HG03378 (cell line): ENCODE data around the gene COL23A1.

Experiments used
- ATAC-seq: cut with Tn5 transposase; IDR thresholded peaks from one replicate; pipeline ENCODE4 v1.9.1; 2021; ENCODE audit warnings: mild to moderate bottlenecking, moderate library complexity; ENCODE audit not compliant: unreplicated experiment

Gene COL23A1

DNA sequence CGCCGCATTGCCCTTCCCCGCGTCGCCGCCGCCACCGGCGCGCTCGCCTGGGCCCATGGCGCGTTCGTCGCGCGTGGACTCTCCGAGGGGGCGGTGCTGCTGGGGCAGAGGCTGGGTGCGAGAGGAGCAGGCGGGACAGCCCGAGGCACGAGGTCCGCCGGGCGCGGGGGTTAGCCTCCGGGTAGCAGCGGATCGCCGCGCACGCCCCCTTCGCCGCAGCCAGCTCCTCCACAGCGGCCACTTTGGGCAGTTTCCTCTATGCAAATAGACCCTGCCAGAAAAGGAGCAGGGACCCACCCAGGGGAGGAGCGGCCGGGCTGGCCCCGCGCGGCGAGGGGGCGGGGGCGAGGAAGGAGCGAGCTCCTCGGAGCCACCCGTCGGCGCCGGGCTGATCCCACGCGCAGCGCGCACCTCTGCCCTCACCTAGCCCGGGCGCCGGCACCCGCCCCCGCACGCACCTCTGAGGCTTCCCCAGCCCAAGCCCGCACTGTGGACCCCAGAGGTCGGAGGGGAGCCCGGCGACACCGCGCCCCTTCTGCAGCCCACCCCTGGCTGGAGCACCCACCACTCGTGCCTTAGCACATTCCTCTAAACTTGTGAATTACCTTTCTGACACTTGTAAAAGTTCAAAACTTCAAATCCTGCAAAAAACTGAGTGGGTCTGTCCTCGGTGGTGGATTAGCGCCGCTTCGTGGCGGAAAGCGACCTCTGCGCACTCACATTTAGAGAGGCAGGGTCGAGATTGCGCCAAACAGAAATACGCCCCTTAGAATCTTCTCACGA is at the start of gene COL23A1:
Gene COL23A1 (minus strand): TSS at position 253 of the 783 bp plus-strand sequence.
- ATAC-seq: no peak

- no peak for ATAC-seq
Measured at GRCh38 chr5:178637356-178638074, 47.3 kb upstream of the COL23A1 start.

DNA sequence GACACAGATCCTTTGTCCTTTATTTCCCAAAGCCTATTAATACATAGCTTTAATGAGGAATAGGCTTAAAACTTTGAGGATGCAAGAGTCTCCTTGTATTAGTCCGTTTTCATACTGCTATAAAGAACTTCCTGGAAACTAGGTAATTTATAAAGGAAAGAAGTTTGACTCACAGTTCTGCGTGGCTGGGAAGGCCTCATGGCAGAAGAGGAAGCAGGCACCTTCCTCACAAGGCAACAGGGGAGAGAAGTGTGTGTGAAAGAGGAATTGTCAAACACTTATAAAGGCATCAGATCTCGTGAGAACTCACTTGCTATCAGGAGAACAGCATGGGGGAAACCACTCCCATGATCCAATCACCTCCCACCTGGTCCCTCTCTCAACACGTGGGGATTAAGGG is 42.1 kb upstream of the COL23A1 start:
- ATAC-seq: no peak

DNA sequence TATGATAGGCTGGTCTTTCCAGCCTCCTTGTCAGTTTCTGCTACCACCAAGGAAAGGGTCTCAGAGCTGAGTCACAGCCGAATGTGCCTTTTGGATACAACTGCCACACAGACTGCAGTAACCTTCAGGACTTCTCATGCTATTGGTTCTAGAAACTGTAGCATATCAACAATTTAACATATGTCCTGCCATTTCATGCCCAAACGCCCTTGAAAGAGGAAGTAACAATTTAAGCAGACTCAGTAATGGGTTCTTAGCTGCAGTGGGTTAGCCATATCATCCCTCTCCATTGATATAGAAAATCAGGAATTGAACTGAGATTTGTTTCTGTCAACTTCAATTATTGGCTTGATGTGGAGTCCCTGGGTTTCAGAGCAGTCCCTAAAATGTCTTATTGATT is 40.8 kb upstream of the COL23A1 start:
- ATAC-seq: no peak

GRCh38 chr5:178630475-178630930 is 40.3 kb upstream of the COL23A1 start:
- no peak for ATAC-seq

- no peak for ATAC-seq
Measured at GRCh38 chr5:178627259-178627598, 37.0 kb upstream of the COL23A1 start.

- peak; percentile 60 for ATAC-seq
Measured at GRCh38 chr5:178626484-178627258, 36.5 kb upstream of the COL23A1 start, which contains the start of gene CLK4. Gene CLK4, minus strand, starts transcription at chr5:178627050. Its CDS starts 3,634 bp downstream, at chr5:178623416.

DNA sequence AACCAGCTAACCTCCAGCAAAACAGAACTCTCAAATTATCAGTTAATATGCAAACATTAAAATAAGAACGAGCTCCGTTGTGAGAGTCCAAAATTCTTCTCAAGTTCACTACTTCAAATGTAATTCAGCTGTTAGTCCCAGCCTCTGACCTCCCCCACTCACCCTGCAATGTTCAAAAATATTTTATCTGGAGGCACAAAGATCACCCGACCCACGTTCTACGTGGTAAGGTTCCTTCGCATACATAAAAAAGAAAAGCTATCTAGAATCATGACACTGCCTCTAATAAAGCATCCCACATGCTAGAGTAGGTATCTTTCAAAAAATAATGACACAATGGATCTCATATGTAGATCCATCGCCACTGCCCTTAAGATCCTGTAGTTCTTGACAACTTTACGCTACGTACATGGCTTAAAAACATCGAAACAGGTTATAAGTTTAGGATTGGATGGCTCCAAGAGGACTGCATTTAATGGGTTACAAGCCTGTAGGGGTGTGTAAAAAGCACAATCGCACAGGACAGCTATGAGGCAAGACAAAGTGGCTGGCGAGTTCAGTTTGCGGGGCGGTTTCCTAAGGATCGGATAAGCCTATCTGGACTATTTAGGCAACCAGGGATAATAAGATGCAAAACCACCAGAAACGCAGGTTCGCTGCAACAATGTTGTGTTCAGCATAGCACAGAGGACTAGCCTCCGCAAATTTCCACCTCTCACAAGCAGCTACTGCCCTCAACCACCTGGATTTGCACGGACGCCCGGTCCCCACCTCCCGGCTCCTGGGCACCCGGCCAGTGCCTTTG is 35.7 kb upstream of the COL23A1 start:
- peak; percentile 17 for ATAC-seq

- ATAC-seq: no peak
Measured at GRCh38 chr5:178624631-178625546, 34.7 kb upstream of the COL23A1 start.

DNA sequence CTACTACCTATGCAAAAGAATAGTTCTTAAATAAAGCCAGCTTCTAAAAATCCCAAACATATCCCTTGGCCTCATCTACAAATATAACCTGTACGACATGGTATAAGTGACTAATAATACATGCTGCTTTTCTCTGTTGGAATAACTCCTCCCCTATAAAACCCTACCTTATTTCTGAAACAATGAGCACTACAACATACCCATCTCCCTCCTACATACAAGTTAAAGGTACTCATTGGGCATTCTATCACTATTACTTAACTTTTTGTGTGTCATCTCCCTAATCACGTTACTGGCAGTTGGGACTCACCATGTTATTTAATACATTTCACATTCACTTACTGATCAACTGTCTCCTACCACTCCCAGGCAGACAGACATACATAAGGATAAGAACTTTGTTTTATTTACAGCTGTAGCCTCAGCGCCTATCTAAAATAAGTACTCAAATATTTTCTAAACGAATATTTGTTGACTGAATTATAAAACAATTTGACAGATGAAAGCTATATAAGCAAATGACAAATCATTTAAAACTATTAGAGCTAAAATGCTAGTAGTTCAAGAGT is 32.6 kb upstream of the COL23A1 start:
- no peak for ATAC-seq

DNA sequence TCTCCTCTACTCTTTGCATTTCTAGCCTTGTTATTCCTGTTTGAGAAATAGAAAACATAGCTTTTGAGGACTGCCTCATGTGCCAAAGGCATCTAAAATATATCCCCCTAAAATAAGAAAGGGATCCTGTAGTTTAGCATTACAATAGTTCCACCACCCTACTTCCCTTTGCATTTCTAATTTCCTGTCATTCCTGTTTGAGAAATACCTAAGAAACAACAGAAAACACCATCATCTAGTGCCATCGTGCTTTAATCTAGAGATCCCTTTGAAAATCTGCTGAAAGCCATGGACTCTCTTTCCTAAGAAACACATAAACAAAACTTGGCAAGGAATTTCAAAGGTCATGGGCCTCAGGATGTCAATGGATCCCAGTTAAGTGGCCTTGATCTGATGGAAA is 29.2 kb upstream of the COL23A1 start:
- ATAC-seq: no peak

DNA sequence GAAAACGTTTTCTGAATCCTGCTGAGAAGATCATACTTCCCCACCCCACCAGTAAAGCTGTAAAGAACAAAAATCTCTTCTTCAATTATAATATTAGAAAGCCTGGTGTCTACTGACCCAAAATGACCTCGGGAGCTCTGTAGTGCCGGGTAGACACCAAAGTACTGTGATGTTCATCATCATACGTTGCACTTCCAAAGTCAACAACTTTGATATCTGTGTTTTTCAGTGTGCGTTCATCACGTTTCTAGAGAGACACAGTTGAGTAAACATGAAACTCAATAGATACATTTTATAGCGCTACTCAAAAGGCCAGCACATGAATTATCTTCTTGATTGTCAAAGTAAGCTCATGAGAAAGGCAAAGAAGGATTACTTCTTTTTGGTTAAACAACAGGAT is 22.1 kb upstream of the COL23A1 start:
- no peak for ATAC-seq

GRCh38 chr5:178606269-178606668 is 16.1 kb upstream of the COL23A1 start:
- ATAC-seq: no peak

- ATAC-seq: no peak
Measured at GRCh38 chr5:178605788-178606187, 15.6 kb upstream of the COL23A1 start.

DNA sequence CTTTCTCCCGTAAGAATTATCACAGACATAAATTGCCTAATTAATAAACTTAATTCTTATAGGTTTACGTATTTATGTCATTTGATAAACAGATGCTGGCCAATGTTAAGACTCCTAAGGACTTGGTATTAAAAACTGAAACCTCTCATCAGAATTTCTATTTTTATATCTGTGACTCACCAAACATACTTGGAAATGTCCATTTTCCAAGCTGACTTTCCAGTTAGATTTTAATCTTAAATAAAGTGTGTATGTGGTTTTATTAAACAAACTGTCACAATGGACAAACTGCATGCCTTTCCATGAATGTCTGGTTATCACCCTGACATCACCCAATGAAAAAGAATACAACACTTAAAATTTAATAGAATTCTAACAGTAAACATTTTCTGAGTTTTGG is 12.6 kb upstream of the COL23A1 start:
- no peak for ATAC-seq

DNA sequence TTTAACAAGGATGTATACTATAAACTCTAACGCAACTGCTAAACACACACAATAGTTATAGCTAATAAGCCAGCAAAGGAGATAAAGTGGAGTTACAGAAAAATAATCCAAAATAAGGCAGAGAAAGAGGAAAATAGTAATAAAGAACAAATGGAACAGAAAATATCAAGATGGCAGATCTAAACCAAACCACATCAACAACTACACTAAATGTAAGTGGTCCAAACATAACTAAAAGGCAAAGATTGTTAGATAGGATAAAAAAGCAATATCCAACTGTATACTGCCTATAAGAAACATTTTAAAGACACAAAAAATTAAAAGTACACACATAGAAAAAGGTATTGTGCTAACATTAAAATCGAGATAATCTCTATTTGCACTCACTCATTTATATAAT is 5.6 kb upstream of the COL23A1 start:
- ATAC-seq: no peak

GRCh38 chr5:178595150-178595549 is 5.0 kb upstream of the COL23A1 start:
- ATAC-seq: no peak

DNA sequence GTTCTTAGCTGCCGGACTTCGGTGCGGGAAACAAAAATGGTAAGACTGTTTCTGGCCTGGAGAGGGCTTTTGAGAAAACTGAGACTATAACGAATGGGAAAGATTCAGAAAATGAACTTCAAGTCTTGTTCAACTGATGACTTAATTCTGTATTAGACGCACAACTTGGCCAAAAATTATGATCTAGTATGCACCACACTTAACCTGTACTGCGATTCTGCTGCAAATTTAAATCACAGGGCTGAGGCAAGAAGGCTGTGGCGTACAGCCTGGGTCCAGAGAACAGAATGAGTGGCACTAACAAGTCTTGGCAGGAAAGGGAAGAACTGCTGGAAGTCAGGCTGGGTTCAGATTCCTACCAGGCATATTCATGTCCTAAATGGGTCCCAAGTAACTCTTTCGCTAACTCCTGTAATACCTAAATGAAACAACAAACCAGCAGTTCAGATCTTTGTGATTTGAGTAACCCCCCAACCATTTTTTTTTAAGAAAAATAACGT is 781 bp upstream of the COL23A1 start:
- no peak for ATAC-seq
